Measurements from ENCODE around the gene ATMIN. TPM values are rescaled to one million over a fixed set of nuclear protein-coding genes. Genes with fewer than 3 reads are reported as not detected.

ATMIN gene
- total RNA-seq: 38.8 and 48.2 TPM in 2 replicates

GRCh38 chr16:81035398-81035974 is at the start of gene ATMIN:
Gene ATMIN, plus strand, starts transcription at chr16:81035842. Its CDS starts 29 bp downstream, at chr16:81035871.

GRCh38 chr16:81006813-81007695 is 28.6 kb upstream of the ATMIN start, which contains the start of the genes CENPN and CMC2:
Gene CENPN, plus strand, starts transcription at chr16:81007214. Its CDS starts 4,726 bp downstream, at chr16:81011940.
Gene CMC2, minus strand, starts transcription at chr16:81006885. Its CDS starts 9,491 bp downstream, at chr16:80997394.

GRCh38 chr16:81077076-81077940 is 41.7 kb downstream of the ATMIN start, which contains the start of gene C16orf46:
Gene C16orf46, minus strand, starts transcription at chr16:81077238. Its CDS starts 13,283 bp downstream, at chr16:81063955.

GRCh38 chr16:81095953-81096714 is 60.5 kb downstream of the ATMIN start, which contains the start of gene GCSH:
Gene GCSH, minus strand, starts transcription at chr16:81096395. Its CDS starts 117 bp downstream, at chr16:81096278.

Other genes starting within 250 kb of the ATMIN start
- 1.7 and 7.0 TPM in 2 replicates for gene CDYL2, start 231.2 kb upstream of the ATMIN start, total RNA-seq
- gene CMC2, start 29.0 kb upstream of the ATMIN start, total RNA-seq: 25.6 and 48.2 TPM in 2 replicates
- 4.7 and 20.2 TPM in 2 replicates for gene CENPN, start 28.6 kb upstream of the ATMIN start, total RNA-seq
- 0.24 and 0.64 TPM in 2 replicates for gene C16orf46, start 41.4 kb downstream of the ATMIN start, total RNA-seq
- 9.4 and 12.1 TPM in 2 replicates for gene GCSH, start 60.6 kb downstream of the ATMIN start, total RNA-seq
- gene BCO1, start 202.8 kb downstream of the ATMIN start, total RNA-seq: 0.24 TPM in 1 of 2 replicates, not detected in the other